OCI-LY3 (cell line): ENCODE data around the gene ERF.

Experiments
- H2AFZ ChIP-seq: fragments of 200-600, 300-600 bp; shearing (Covaris generic); 2 replicates; pipeline ENCODE4 v1.6.0; 2014; ENCODE audit warnings: antibody characterized with exemption, low read depth, low read length
- H3K27ac ChIP-seq: fragments of 200-600, 300-600 bp; sonication (generic); 2 replicates; pipeline ENCODE4 v1.5.1; 2014; ENCODE audit warnings: mild to moderate bottlenecking, low read length, moderate library complexity, mixed read lengths
- H3K27me3 ChIP-seq: fragments of 200-600, 300-600 bp; sonication (generic); 2 replicates; pipeline ENCODE4 v1.6.1; 2014; ENCODE audit warnings: low read depth, low read length, mixed read lengths
- H3K36me3 ChIP-seq: fragments of 200-600, 300-600 bp; sonication (generic); replicated peaks from 2 replicates; pipeline ENCODE3; 2014; ENCODE audit warnings: low read depth, low read length, mixed read lengths
- H3K4me1 ChIP-seq: fragments of 300-600, 200-600 bp; sonication (generic); 2 replicates; pipeline ENCODE4 v1.6.1; 2014; ENCODE audit warnings: low read length, mixed read lengths
- H3K4me2 ChIP-seq: fragments of 200-600, 300-600 bp; sonication (generic); 2 replicates; pipeline ENCODE4 v1.6.1; 2014; ENCODE audit warnings: low read length, mixed read lengths
- H3K4me3 ChIP-seq: fragments of 300-600, 200-600 bp; sonication (generic); 2 replicates; pipeline ENCODE4 v1.5.1; 2014; ENCODE audit warnings: antibody characterized with exemption, mild to moderate bottlenecking, low read length, moderate library complexity
- H3K79me2 ChIP-seq: fragments of 300-600, 200-600 bp; shearing (Covaris generic); 2 replicates; pipeline ENCODE4 v1.6.1; 2014; ENCODE audit warnings: mild to moderate bottlenecking, low read length, mixed read lengths
- H3K9ac ChIP-seq: fragments of 300-600, 200-600 bp; shearing (Covaris generic); 2 replicates; pipeline ENCODE4 v1.6.0; 2014; ENCODE audit warnings: mild to moderate bottlenecking, low read length, moderate library complexity
- H3K9me3 ChIP-seq: fragments of 200-600, 300-600 bp; shearing (Covaris generic); 2 replicates; pipeline ENCODE4 v1.6.1; 2014; ENCODE audit warnings: low read length, mixed read lengths; ENCODE audit not compliant: insufficient read depth
- H4K20me1 ChIP-seq: fragments of 200-600, 300-600 bp; sonication (generic); 2 replicates; pipeline ENCODE4 v1.6.1; 2016; ENCODE audit warnings: low read length, mixed read lengths; ENCODE audit not compliant: insufficient read depth
- EZH2phosphoT487 ChIP-seq: fragments of 200-600 bp; shearing (Covaris generic); IDR thresholded peaks from 2 replicates; pipeline ENCODE4 v1.6.1; 2018; ENCODE audit warnings: antibody characterized with exemption, mixed run types, low read depth
- TF ChIP-seq, protein P1 (sequence below): fragments of 200-600, 300-600 bp; sonication (generic); IDR thresholded peaks from 2 replicates; pipeline ENCODE4 v1.5.1; 2014; ENCODE audit warnings: antibody characterized with exemption, low read length, low read depth

The ERF gene

DNA sequence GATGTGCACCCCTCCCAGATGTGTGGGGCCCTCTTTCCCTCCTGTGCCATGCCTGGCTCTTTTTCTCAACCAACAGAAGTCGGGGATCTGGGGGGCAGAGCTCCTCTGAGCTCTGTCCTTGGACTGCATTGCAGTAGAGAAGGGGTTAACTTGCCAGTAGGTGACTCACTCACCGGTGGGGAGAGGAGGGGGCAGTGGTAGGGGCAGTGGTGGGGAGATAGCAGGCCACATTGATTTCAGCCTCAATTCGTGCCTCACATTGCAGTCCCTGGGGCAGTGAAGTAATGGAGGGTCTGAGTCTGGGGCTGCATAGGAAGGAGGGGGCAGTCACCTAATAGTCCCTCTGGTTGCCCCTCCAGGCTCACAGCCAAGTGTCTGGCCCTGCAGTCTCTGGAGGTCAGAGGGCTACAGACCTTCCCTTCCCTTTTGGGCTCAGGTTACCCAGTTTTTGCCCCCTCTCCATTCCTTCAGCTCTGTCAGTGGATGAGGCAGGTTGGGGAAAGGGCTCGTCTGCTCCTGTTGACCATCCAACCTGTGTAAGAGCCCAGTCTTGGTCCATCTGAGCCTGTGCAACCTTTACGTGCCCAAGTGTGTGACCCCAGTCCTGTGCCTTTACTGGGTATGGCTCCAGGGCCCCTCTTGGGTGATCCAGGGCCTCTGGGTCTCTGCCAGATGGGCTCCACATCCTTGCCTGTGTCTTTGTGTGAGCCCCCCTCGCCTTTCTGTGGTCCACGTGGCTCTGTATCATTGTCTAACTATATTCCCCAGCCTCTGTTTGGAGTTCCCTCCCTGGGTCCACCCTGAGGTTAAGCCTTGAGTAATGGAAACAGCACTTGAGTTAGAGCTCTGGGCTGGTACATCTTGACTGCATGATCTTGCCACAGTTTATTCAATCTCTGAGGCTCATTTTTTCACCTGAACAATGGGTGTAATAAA is 27.2 kb upstream of the ERF start:
- TF ChIP-seq, protein P1, sequence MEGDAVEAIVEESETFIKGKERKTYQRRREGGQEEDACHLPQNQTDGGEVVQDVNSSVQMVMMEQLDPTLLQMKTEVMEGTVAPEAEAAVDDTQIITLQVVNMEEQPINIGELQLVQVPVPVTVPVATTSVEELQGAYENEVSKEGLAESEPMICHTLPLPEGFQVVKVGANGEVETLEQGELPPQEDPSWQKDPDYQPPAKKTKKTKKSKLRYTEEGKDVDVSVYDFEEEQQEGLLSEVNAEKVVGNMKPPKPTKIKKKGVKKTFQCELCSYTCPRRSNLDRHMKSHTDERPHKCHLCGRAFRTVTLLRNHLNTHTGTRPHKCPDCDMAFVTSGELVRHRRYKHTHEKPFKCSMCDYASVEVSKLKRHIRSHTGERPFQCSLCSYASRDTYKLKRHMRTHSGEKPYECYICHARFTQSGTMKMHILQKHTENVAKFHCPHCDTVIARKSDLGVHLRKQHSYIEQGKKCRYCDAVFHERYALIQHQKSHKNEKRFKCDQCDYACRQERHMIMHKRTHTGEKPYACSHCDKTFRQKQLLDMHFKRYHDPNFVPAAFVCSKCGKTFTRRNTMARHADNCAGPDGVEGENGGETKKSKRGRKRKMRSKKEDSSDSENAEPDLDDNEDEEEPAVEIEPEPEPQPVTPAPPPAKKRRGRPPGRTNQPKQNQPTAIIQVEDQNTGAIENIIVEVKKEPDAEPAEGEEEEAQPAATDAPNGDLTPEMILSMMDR: no peak
- TF ChIP-seq EZH2phosphoT487: no peak
- Histone ChIP-seq H3K27me3 (no peaks in the 10 kb centered on the region), H3K36me3 (no peaks in the 10 kb centered on the region), H3K4me2 (peak overlapping the region; percentile 96), H2AFZ (no peak overlapping the region), H3K9me3 (no peaks in the 10 kb centered on the region), H3K27ac (no peak overlapping the region), H3K4me3 (peak overlapping the region; percentile 85), H4K20me1 (peaks cover 16% of the 10 kb centered on the region), H3K9ac (peak overlapping the region; percentile 95), H3K79me2 (peaks cover 22% of the 10 kb centered on the region), H3K4me1 (peaks cover 50% of the 10 kb centered on the region)

DNA sequence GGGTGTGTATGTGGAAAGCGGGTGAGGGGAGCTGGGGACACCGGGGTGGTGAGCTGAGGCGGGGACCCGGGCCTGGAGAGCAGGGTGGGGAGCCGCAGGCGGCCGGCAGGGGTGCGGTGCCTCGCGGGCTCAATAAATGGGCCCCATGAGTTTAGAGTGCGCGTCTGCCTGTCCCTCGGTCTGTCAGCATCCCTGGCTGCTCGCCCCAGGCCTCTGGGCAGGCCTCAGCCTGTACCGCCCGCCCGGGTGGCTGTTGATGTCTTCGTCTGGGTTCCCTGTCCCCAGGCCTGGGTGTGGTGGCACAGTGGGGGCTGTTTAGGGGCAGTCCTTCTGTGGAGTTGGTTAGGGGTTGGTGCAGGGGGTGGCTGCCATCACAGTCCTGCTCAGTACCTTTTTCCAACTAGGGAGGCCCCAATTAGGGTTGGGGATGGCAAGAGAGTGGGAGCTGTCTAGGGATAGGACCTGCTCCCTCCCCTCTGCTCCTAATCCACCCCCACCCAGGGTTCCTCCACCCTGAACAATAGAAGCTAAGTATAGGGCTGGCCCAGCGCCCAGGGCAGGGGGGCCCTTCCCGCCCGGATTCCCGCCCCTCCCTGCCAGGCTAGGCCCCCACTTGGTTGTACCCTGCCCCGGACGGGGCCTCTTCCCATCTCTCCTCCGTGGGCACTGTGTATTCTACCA is 26.4 kb upstream of the ERF start:
- Histone ChIP-seq H3K79me2 (peaks cover 22% of the 10 kb centered on the region), H3K4me1 (peaks cover 56% of the 10 kb centered on the region), H3K9ac (peak overlapping the region; percentile 95), H3K27me3 (no peaks in the 10 kb centered on the region), H3K4me3 (peak overlapping the region; percentile 85), H2AFZ (no peak overlapping the region), H3K27ac (no peak overlapping the region), H4K20me1 (peaks cover 16% of the 10 kb centered on the region), H3K9me3 (no peaks in the 10 kb centered on the region), H3K36me3 (no peaks in the 10 kb centered on the region), H3K4me2 (peak overlapping the region; percentile 96)
- TF ChIP-seq EZH2phosphoT487: no peak

DNA sequence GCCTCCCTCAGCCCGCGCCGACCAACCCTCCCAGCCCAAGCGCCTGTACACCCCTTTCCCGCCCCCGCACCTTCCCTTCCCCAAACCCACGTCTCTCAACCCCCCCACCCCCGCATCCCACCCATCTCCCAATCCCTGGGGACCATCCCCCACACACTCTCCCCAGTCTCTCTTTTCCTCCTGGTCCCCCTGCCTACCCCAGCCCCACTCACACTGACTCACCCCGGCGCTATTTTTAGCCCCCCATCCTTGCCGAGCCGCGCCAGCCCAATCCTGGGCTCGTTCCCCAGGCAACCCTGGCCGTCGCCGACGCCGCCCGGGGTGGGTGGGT is 25.9 kb upstream of the ERF start:
- Histone ChIP-seq H3K27me3 (no peaks in the 10 kb centered on the region), H3K4me2 (peak overlapping the region; percentile 96), H3K36me3 (no peaks in the 10 kb centered on the region), H3K4me1 (peaks cover 56% of the 10 kb centered on the region), H3K79me2 (peaks cover 17% of the 10 kb centered on the region), H3K9me3 (no peaks in the 10 kb centered on the region), H2AFZ (no peak overlapping the region), H3K27ac (peak overlapping the region; percentile 81), H3K9ac (peak overlapping the region; percentile 95), H3K4me3 (peak overlapping the region; percentile 85), H4K20me1 (peaks cover 12% of the 10 kb centered on the region)
- TF ChIP-seq, protein P1: no peak

DNA sequence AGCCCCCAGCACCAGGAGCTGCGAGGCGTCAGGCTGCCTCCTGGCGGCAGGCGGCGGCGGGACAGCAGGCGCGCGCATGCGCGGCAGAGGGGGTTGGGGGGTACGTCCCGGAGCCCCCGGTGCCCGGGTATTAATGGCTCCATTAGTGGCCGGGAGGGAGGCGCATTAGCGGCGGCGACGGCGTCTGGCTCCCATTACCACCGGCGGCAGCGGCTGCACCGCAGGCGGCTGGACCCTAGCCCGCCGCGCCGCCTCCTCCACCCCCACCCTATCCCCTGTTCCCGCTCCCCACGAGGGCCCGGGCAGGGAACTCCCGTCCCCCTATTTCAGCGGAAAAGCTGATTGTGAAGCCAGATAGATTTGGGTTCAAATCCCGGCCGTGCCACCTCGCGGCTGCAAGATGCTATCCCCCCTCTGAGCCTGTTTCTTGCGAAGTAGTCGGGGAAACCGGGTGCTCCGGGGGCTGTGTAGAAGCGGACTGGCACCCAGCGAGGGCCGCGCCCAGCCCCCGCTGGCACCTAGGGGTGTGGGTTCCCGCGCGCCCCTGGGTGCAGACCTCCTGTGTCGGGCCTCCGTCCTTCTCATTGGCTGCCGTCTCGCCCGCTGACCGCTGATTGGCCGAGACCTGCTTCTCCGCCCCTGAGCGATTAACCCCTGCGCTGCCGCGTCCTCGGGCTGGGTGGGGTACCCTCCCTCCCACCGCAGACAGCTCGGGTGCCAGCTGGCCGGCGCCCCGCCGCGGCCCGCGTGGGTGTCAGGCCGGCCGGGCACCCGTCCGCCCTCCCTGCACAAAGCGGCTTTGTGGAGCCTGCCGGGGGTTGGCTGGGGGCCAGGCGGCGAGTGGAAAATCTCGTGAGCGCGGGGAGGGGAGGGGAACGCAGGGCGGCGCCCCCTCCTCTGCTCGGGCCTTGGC is 25.2 kb upstream of the ERF start:
- H4K20me1 ChIP-seq: peaks cover 6% of the 10 kb centered on the region
- H3K9me3 ChIP-seq: no peaks in the 10 kb centered on the region
- no peak for TF ChIP-seq EZH2phosphoT487
- TF ChIP-seq, protein P1: peak; percentile 90
- peaks cover 50% of the 10 kb centered on the region for H3K4me1 ChIP-seq
- H3K4me3 ChIP-seq: peak overlapping the region; percentile 85
- H3K4me2 ChIP-seq: peak overlapping the region; percentile 96
- no peaks in the 10 kb centered on the region for H3K27me3 ChIP-seq
- H2AFZ ChIP-seq: no peak overlapping the region
- peaks cover 2% of the 10 kb centered on the region for H3K36me3 ChIP-seq
- peak overlapping the region; percentile 95 for H3K9ac ChIP-seq
- peaks cover 12% of the 10 kb centered on the region for H3K79me2 ChIP-seq
- peak overlapping the region; percentile 81 for H3K27ac ChIP-seq
